Gastrocnemius medialis (tissue), 4 donors: Measurements from ENCODE around the gene BMP7. TPM values are rescaled to one million over a fixed set of nuclear protein-coding genes. Genes with fewer than 3 reads are reported as not detected.

Experiments
- ATAC-seq, 2 donors: fragments of 150-250 bp; one replicate each; pipeline ENCODE4 v1.9.1; 2016
- DNase-seq, 2 donors: peaks; one replicate each; pipeline ENCODE4 v3.0.0-alpha.2; 2019
- H3K27ac ChIP-seq, 4 donors: fragments of 200-600 bp; sonication (generic); 1 replicate in 1 of 4; 2 replicates in 3 of 4; pipeline ENCODE4 v1.5.1; 2016 to 2018; ENCODE audit warnings: mild to moderate bottlenecking in 2 of 4, moderate library complexity in 1 of 4
- H3K27me3 ChIP-seq, 3 donors: fragments of 200-600 bp; sonication (generic) in 2 of 3; 1 replicate in 1 of 3; 2 replicates in 2 of 3; pipeline versions ENCODE4 v1.5.1 to v1.6.0; 2016 to 2019; ENCODE audit warnings: mild to moderate bottlenecking in 1 of 3, moderate library complexity in 1 of 3
- H3K36me3 ChIP-seq, 2 donors: fragments of 200-600 bp; sonication (generic) in 1 of 2; one replicate each; pipeline ENCODE4 v1.5.1; 2017 to 2018
- H3K4me1 ChIP-seq, 2 donors: fragments of 200-600 bp; sonication (generic) in 1 of 2; one replicate each; pipeline ENCODE4 v1.5.1; 2016 to 2017; ENCODE audit warnings: mild to moderate bottlenecking in 2 of 2
- H3K4me3 ChIP-seq, 4 donors: fragments of 200-600 bp; sonication (generic) in 3 of 4; 1 replicate in 1 of 4; 2 replicates in 3 of 4; pipeline ENCODE4 v1.5.1; 2016 to 2019; ENCODE audit warnings: mild to moderate bottlenecking in 2 of 4
- H3K9me3 ChIP-seq, 3 donors: fragments of 200-600 bp; sonication (generic) in 2 of 3; 1 replicate in 1 of 3; 2 replicates in 2 of 3; pipeline ENCODE4 v1.5.1; 2016 to 2019
- POLR2A ChIP-seq, 2 donors: fragments of 450-650 bp; IDR thresholded peaks; one replicate each; pipeline ENCODE4 v1.6.1; 2017; ENCODE audit warnings: antibody characterized with exemption in 2 of 2, mild to moderate bottlenecking in 2 of 2, moderate library complexity in 2 of 2
- in situ Hi-C, 4 donors: fragments of 200-750 bp; cut with MboI; loops; one replicate each; pipeline versions ENCODE4 v1.15.0 to v1.8.0; 2017; ENCODE audit warnings: low sequenced_read_pairs in 4 of 4
- intact Hi-C: fragments of 100-400 bp; cut with DNase I; formaldehyde crosslinking; loops from one replicate; pipeline ENCODE4 v1.15.1; 2023; ENCODE audit warnings: low total_unique reads
- total RNA-seq, 4 donors: library from RNA; depleted of rRNA; stranded (reverse); fragments of >200 nt; gene quantifications; one replicate each; pipeline versions ENCODE4 v1.1.0 to v1.2.3, GENCODE V29; 2016
- TF ChIP-seq, protein P1 (sequence below), 5 experiments: fragments of 450-650 bp in 3 of 5; fragments of 200-600 bp in 2 of 5; sonication (generic) in 2 of 5; IDR thresholded peaks in 4 of 5; conservative IDR thresholded peaks in 1 of 5; 1 replicate in 4 of 5; 2 replicates in 1 of 5; pipeline ENCODE4 v1.5.1; 2016 to 2019; ENCODE audit warnings: antibody characterized with exemption in 5 of 5, mild to moderate bottlenecking in 3 of 5, moderate library complexity in 3 of 5

Gene BMP7
- total RNA-seq, 4 donors from 2014 or later: 0.52 TPM; not detected in 3

DNA sequence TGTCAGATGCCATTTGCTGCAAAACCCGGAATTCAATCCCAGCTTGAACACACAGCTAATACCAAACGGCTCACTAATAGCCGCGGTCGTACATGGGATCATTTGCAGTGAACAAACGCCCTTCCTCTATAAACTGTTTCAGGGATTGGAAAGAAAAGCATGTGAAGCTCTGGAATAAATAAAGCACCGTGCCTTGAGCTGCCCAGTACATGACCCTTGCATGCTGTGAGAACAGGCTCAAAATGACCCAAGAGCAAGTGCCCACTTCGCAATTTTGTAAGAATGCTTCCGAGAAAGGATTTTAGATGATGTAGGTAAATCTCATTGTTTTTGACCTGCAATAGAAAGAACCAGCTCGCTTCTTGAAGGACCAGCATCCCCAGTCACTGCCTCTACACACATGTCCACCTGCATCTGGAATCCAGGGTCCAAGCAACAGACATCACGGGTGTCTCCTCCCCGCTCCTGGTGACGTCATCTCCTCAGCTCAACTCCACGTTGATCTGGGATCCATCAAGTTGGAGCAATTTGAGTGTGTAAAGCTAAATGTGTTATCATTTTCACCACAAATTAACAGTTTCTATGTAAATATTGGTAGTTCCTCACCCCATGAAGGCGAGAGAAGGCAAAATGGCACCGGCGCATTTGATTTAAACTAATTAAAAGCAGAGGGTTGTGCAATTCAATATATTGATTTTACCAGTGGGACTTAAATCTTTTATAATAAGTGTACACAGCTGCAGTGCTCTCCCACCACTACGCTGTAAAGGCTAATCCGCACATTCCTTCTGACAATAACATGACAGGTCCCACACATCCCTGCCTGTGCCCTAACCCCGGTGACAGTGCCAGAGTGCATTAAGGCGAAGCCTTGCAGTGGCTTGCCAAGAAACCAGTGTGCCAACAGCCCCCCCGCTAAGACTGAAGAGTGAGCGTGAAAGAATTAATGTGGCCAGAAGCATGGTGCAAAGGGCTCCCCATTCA is 6.2 kb downstream of the BMP7 start:
- TF ChIP-seq POLR2A (IDR thresholded peaks at IDR 0.05): no peak
- TF ChIP-seq, protein P1, sequence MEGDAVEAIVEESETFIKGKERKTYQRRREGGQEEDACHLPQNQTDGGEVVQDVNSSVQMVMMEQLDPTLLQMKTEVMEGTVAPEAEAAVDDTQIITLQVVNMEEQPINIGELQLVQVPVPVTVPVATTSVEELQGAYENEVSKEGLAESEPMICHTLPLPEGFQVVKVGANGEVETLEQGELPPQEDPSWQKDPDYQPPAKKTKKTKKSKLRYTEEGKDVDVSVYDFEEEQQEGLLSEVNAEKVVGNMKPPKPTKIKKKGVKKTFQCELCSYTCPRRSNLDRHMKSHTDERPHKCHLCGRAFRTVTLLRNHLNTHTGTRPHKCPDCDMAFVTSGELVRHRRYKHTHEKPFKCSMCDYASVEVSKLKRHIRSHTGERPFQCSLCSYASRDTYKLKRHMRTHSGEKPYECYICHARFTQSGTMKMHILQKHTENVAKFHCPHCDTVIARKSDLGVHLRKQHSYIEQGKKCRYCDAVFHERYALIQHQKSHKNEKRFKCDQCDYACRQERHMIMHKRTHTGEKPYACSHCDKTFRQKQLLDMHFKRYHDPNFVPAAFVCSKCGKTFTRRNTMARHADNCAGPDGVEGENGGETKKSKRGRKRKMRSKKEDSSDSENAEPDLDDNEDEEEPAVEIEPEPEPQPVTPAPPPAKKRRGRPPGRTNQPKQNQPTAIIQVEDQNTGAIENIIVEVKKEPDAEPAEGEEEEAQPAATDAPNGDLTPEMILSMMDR (IDR thresholded peaks at IDR 0.05 in 4 of 5, conservative IDR thresholded peaks at IDR 0.05 in 1 of 5): no peak
- H3K27me3 ChIP-seq: peaks cover 54 to 77% (median 54%) of the 10 kb centered on the region in 3 donors
- intact Hi-C loops: no loop called here
- H3K9me3 ChIP-seq: no peaks in the 10 kb centered on the region
- ATAC-seq (no peak), DNase-seq (no peak)
- H3K4me3 ChIP-seq: no peak overlapping the region
- in situ Hi-C loops: no loop called here
- no peaks in the 10 kb centered on the region for H3K36me3 ChIP-seq
- no peaks in the 10 kb centered on the region for H3K4me1 ChIP-seq
- H3K27ac ChIP-seq: no peak overlapping the region

DNA sequence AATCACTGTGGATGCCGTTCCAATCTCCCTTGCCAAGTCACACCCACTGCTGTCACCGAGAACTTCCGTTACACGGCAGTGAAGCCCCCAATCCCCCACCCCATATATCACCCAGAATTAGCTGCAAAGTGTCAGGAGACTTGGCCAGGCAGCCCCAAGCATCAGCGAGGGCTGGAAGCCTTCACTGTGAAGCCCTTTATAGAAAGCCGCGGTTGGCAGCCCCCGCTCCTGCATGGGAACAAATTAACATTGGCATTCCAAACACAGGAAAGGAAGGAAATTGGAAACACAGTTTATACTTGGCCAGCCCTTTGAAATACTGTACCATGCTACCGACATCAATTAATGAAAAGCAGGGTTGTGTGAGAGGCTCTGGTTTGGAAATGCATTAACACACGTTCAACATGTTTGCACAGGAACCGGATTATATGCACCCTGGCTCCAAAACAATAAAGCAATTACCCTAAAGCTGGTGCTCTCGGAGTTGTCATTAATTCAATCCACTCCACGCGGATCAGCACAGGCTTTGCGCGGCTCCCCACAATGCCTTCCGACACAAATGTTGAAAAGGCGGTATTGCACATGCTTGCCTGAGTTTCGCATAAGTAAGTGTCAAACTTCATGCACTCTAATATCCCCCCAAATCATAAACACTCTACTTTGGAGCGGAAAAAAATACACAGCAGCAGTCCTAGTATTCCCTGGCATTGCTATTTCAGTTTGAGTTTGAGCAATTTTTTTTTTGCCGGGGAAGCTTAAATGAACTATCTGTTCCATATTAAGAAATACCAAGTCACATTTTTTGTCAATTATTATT is 7.1 kb downstream of the BMP7 start:
- no peaks in the 10 kb centered on the region for H3K9me3 ChIP-seq
- intact Hi-C loops (no loop called here), in situ Hi-C loops (no loop called here)
- DNase-seq (no peak), ATAC-seq (no peak)
- H3K36me3 ChIP-seq: no peaks in the 10 kb centered on the region
- peaks cover 48 to 78% (median 48%) of the 10 kb centered on the region in 3 donors for H3K27me3 ChIP-seq
- no peak overlapping the region for H3K4me3 ChIP-seq
- H3K4me1 ChIP-seq: no peaks in the 10 kb centered on the region
- H3K27ac ChIP-seq: no peak overlapping the region
- TF ChIP-seq POLR2A (IDR thresholded peaks at IDR 0.05): no peak
- TF ChIP-seq, protein P1 (IDR thresholded peaks at IDR 0.05 in 4 of 5, conservative IDR thresholded peaks at IDR 0.05 in 1 of 5): no peak

DNA sequence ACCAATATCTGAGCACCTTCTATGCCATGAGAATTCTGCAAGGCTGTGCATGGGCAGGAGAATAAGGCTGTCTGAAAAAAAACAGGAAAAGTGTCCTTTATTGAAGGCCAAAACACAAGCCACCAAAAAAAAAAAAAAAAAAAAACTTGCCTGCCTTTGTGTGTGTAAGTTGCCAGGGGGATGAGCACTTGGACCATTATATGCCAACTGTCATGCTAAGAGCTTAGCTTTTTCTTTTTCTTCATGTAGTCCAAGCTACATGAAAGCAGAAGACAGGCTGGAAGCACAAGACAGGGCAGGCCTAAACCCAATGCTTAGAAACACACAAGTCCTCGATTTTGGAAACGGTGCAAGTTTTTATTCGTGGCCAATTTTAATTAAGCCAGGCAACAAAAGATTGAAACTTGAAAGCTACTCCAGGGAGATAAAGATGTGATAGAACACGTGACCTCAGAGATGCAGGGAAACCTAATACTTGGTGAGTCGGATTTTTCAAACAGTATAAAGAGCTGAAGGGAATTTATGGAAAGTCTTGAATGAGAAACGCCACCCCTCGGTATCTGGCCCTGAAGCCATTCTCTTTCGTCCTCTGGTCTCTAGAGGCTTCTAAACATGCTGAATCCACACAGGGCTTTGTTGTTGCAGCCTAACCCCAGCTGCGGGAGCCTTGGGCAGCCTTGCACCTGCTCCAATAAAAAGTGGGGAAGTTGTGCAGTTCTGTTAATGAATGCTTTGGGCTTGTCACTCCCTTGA is 8.6 kb downstream of the BMP7 start:
- H3K4me1 ChIP-seq: no peaks in the 10 kb centered on the region
- DNase-seq (no peak), ATAC-seq (no peak)
- intact Hi-C loops (no loop called here), in situ Hi-C loops (no loop called here)
- H3K27ac ChIP-seq: no peak overlapping the region
- H3K4me3 ChIP-seq: no peak overlapping the region
- H3K27me3 ChIP-seq: peaks cover 37 to 71% (median 43%) of the 10 kb centered on the region in 3 donors
- H3K36me3 ChIP-seq: no peaks in the 10 kb centered on the region
- TF ChIP-seq, protein P1 (IDR thresholded peaks at IDR 0.05 in 4 of 5, conservative IDR thresholded peaks at IDR 0.05 in 1 of 5): no peak
- TF ChIP-seq POLR2A (IDR thresholded peaks at IDR 0.05): no peak
- H3K9me3 ChIP-seq: no peaks in the 10 kb centered on the region

DNA sequence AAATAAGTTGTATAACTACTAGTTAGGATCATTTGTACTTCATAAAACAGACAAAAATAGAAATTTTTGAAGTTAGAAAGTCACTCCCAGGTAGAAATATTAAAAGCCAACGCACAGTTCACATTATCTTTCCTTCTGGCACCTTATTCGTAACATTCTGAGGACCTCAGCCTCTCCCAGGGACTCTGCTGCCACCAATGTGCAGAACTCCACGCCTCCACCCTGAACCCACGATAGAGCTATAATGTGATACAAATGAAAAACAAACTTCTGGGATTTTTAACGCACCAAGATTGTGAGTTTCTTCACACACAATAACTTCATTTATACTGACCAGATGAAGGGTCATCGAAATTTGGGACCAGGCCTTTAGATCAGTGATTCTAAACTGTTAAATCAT is 9.5 kb downstream of the BMP7 start:
- TF ChIP-seq, protein P1 (IDR thresholded peaks at IDR 0.05 in 4 of 5, conservative IDR thresholded peaks at IDR 0.05 in 1 of 5): no peak
- no peak for TF ChIP-seq POLR2A (IDR thresholded peaks at IDR 0.05)
- DNase-seq (no peak), ATAC-seq (no peak)
- Histone ChIP-seq H3K4me1 (no peaks in the 10 kb centered on the region), H3K9me3 (no peaks in the 10 kb centered on the region), H3K4me3 (no peak overlapping the region), H3K36me3 (no peaks in the 10 kb centered on the region), H3K27me3 (peaks cover 35 to 64% (median 43%) of the 10 kb centered on the region in 3 donors), H3K27ac (no peak overlapping the region)
- intact Hi-C loops: no loop called here
- in situ Hi-C loops: no loop called here
